Hepatocyte (in vitro differentiated cells): ENCODE results near the gene SUPT4H1.

Experiments
- EZH2 ChIP-seq: fragments of 200-600 bp; sonication (generic); IDR thresholded peaks from 2 replicates; pipeline ENCODE4 v1.6.1; 2016; ENCODE audit warnings: antibody characterized with exemption, mild to moderate bottlenecking, borderline replicate concordance
- EZH2phosphoT487 ChIP-seq: fragments of 200-600 bp; sonication (generic); IDR thresholded peaks from one replicate; pipeline ENCODE4 v1.6.1; 2018; ENCODE audit warnings: antibody characterized with exemption, mild to moderate bottlenecking, low read depth, moderate library complexity; ENCODE audit not compliant: unreplicated experiment, severe bottlenecking
- TF ChIP-seq, protein P1 (sequence below): fragments of 200-600 bp; sonication (generic); IDR thresholded peaks from 2 replicates; pipeline ENCODE4 v1.5.1; 2016; ENCODE audit warnings: antibody characterized with exemption, mild to moderate bottlenecking; ENCODE audit not compliant: poor library complexity

DNA sequence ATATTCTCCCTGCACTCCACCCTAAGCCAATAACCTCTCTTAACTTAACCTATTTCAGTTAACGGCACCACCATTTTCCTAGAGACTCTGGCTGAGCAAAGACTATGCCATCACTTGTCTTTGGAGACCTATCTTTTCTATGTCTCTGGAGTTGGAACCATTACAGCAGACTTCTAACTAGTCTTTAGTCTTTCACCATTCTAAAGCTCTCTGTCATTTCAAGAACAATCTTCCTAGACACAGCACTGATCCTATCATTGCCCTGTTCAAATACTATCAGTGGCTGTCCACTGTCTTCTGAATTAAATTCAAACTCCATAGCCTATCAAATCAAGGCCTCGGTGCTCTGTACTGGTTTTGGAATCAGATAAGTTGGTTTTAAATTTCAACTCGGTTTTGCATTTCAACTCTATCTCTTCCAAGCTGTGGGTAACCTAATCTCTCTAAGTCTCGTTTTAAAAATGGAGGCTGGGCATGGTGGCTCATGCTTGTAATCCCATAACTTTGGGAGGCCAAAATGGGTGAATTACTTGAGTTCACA lies 33.4 kb upstream of the SUPT4H1 start:
- TF ChIP-seq, protein P1, sequence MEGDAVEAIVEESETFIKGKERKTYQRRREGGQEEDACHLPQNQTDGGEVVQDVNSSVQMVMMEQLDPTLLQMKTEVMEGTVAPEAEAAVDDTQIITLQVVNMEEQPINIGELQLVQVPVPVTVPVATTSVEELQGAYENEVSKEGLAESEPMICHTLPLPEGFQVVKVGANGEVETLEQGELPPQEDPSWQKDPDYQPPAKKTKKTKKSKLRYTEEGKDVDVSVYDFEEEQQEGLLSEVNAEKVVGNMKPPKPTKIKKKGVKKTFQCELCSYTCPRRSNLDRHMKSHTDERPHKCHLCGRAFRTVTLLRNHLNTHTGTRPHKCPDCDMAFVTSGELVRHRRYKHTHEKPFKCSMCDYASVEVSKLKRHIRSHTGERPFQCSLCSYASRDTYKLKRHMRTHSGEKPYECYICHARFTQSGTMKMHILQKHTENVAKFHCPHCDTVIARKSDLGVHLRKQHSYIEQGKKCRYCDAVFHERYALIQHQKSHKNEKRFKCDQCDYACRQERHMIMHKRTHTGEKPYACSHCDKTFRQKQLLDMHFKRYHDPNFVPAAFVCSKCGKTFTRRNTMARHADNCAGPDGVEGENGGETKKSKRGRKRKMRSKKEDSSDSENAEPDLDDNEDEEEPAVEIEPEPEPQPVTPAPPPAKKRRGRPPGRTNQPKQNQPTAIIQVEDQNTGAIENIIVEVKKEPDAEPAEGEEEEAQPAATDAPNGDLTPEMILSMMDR = no peak
- TF ChIP-seq EZH2phosphoT487 (no peak), EZH2 (no peak)
